CD4-positive, alpha-beta T cell (primary cell): ENCODE measurements around the gene TEX47. TPM values are rescaled to one million over a fixed set of nuclear protein-coding genes. Genes with fewer than 3 reads are reported as not detected.
A peak's percentile ranks its signal among the peaks of the same experiment; 100 is the strongest.

Source experiments
- ATAC-seq: fragments of 200-7000 bp; cut with Tn5 transposase; one replicate; pipeline ENCODE4 v1.10.0; 2022; ENCODE audit warnings: mild to moderate bottlenecking; ENCODE audit not compliant: poor library complexity
- CTCF ChIA-PET: fragments of 350-600 bp; sonication (Branson Sonifier 250); formaldehyde crosslinking; loops from one replicate; lab custom pipeline; 2021; ENCODE audit warnings: antibody characterized with exemption, inconsistent platforms; lab: Charles Lee
- POLR2A ChIA-PET: fragments of 350-600 bp; sonication (Branson Sonifier 250); formaldehyde crosslinking; loops from one replicate; lab custom pipeline; 2021; ENCODE audit warnings: antibody characterized with exemption, inconsistent platforms; lab: Charles Lee
- DNase-seq, 14 experiments: peaks; one replicate each; pipeline ENCODE4 v3.0.0-alpha.2; 2013 to 2020; ENCODE audit warnings: mixed read lengths in 2 of 14
- H3K27ac ChIP-seq, 2 donors: one replicate each; pipeline versions ENCODE4 v1.5.1 to v1.7.0; 2013; ENCODE audit warnings: low read length in 2 of 2, low read depth in 1 of 2, mild to moderate bottlenecking in 1 of 2
- H3K27me3 ChIP-seq, 2 experiments: 1 replicate in 1 of 2; 2 replicates in 1 of 2; pipeline versions ENCODE4 v1.6.1 to v1.7.0; 2013; ENCODE audit warnings: low read length in 2 of 2, control low read depth in 1 of 2, mild to moderate bottlenecking in 1 of 2, moderate library complexity in 1 of 2; ENCODE audit not compliant: insufficient read depth in 2 of 2, control insufficient read depth in 1 of 2
- H3K36me3 ChIP-seq: one replicate; pipeline ENCODE4 v1.6.1; 2013; ENCODE audit warnings: low read length, control low read depth; ENCODE audit not compliant: insufficient read depth
- H3K4me1 ChIP-seq: one replicate; pipeline ENCODE4 v1.6.1; 2013; ENCODE audit warnings: low read length, control low read depth; ENCODE audit not compliant: insufficient read depth
- H3K4me3 ChIP-seq: one replicate; pipeline ENCODE4 v1.5.1; 2013; ENCODE audit warnings: mild to moderate bottlenecking, low read length, moderate library complexity
- H3K9me3 ChIP-seq, 2 experiments: 1 replicate in 1 of 2; 2 replicates in 1 of 2; pipeline versions ENCODE4 v1.6.1 to v1.7.0; 2013; ENCODE audit warnings: low read length in 2 of 2, mild to moderate bottlenecking in 2 of 2, control low read depth in 1 of 2, moderate library complexity in 1 of 2; ENCODE audit not compliant: control insufficient read depth in 1 of 2, insufficient read depth in 1 of 2
- H3K27ac Mint-ChIP-seq: one replicate; pipeline ENCODE4 v1.8.0; 2020; ENCODE audit warnings: mixed read lengths
- H3K27me3 Mint-ChIP-seq: one replicate; pipeline ENCODE4 v1.8.0; 2021; ENCODE audit warnings: mixed read lengths
- H3K36me3 Mint-ChIP-seq: one replicate; pipeline ENCODE4 v1.8.0; 2021; ENCODE audit warnings: low read depth, mixed read lengths
- H3K4me1 Mint-ChIP-seq: one replicate; pipeline ENCODE4 v1.8.0; 2021; ENCODE audit warnings: low read depth, mixed read lengths
- H3K4me3 Mint-ChIP-seq: one replicate; pipeline ENCODE4 v1.8.0; 2020; ENCODE audit warnings: mild to moderate bottlenecking, mixed read lengths
- H3K9me3 Mint-ChIP-seq: one replicate; pipeline ENCODE4 v1.8.0; 2020; ENCODE audit warnings: mixed read lengths
- CTCF ChIP-seq: fragments of 200-600 bp; IDR thresholded peaks from one replicate; pipeline ENCODE4 v1.8.0; 2022; ENCODE audit warnings: antibody characterized with exemption, mild to moderate bottlenecking
- intact Hi-C, 2 experiments: fragments of 100-400 bp; cut with DNase I in 1 of 2; cut with micrococcal nuclease in 1 of 2; formaldehyde crosslinking; loops; one replicate each; pipeline versions ENCODE4 v1.15.1 to v1.9.0; 2023 to 2025; cut with DNase I, micrococcal nuclease
- total RNA-seq, 174 experiments: library from RNA in 2 of 174; stranded (reverse) in 2 of 174; gene quantifications; one replicate each; pipeline ENCODE4 v1.2.3 and lab custom pipeline; 2021 to 2026

TEX47 gene
- total RNA-seq, 2 experiments from 2014 or later = not detected

DNA sequence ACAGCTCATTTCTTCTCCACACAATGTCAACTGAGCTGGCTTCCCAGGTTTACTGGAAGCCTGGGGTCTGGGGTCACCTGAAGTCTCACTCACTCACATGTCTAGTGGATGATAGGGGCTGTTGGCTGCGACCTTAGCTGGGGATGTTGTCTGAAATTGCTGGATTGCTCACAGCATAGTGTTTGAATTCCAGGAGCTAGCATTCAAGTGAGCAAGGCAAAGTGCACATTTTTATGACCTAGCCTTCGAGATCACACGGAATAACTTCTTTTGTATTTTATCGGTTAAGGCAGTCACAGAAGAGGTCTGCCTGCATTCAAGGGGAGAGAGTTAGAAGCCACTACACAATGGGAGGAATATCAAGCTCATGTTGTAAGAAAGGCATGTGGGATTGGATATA is 3.6 kb downstream of the TEX47 start:
- POLR2A ChIA-PET = interaction anchor here (1.3 kb wide), 1 partner anchor 14 kb away, joined by 4 read pairs; no protein-coding TSS in a partner anchor

GRCh38 chr7:88789480-88790064 is 6.0 kb downstream of the TEX47 start:
- Mint-ChIP-seq H3K4me1 (no peaks in the 10 kb centered on the region), H3K36me3 (no peaks in the 10 kb centered on the region), H3K9me3 (no peaks in the 10 kb centered on the region), H3K27ac (no peak overlapping the region), H3K27me3 (no peaks in the 10 kb centered on the region), H3K4me3 (no peak overlapping the region)
- no peak for ATAC-seq
- Histone ChIP-seq H3K27ac (no peak overlapping the region), H3K27me3 (no peaks in the 10 kb centered on the region), H3K4me3 (no peak overlapping the region), H3K4me1 (no peaks in the 10 kb centered on the region), H3K36me3 (no peaks in the 10 kb centered on the region), H3K9me3 (no peaks in the 10 kb centered on the region)
- ChIA-PET CTCF (no interaction called here), POLR2A (no interaction called here)
- peak in 3 of 14 experiments; percentile 18 to 30 (median 27) for DNase-seq
- intact Hi-C loops = loop anchor here (1.0 to 5.0 kb wide), 3 partner anchors 833 to 1637 kb away; no protein-coding TSS in a partner anchor
- TF ChIP-seq CTCF = peak; percentile 57

More for the DNA sequence above, 3.6 kb downstream of the TEX47 start:
- H3K36me3 ChIP-seq = no peaks in the 10 kb centered on the region
- H3K27me3 ChIP-seq = no peaks in the 10 kb centered on the region
- Mint-ChIP-seq H3K36me3 (no peaks in the 10 kb centered on the region), H3K9me3 (no peaks in the 10 kb centered on the region), H3K4me1 (no peaks in the 10 kb centered on the region), H3K27ac (no peak overlapping the region), H3K27me3 (no peaks in the 10 kb centered on the region), H3K4me3 (no peak overlapping the region)
- H3K4me3 ChIP-seq = no peak overlapping the region
- CTCF ChIA-PET = interaction anchor here (1.7 kb wide), 1 partner anchor 10 kb away, joined by 4 read pairs; no protein-coding TSS in a partner anchor
- ATAC-seq (no peak), DNase-seq (no peak)
- intact Hi-C loops = loop anchor here in 1 of 2 experiments (2.0 to 5.0 kb wide), 2 partner anchors 830 to 1635 kb away; no protein-coding TSS in a partner anchor
- no peak for TF ChIP-seq CTCF
- no peaks in the 10 kb centered on the region for H3K9me3 ChIP-seq
- no peaks in the 10 kb centered on the region for H3K4me1 ChIP-seq
- H3K27ac ChIP-seq = no peak overlapping the region

- Histone ChIP-seq H3K27me3 (no peaks in the 10 kb centered on the region), H3K27ac (no peak overlapping the region), H3K9me3 (no peaks in the 10 kb centered on the region), H3K36me3 (no peaks in the 10 kb centered on the region), H3K4me1 (no peaks in the 10 kb centered on the region), H3K4me3 (no peak overlapping the region)
- ChIA-PET POLR2A (no interaction called here), CTCF (no interaction called here)
- no peak overlapping the region for H3K27ac Mint-ChIP-seq
- TF ChIP-seq CTCF = no peak
- DNase-seq = no peak
- no peaks in the 10 kb centered on the region for H3K27me3 Mint-ChIP-seq
- H3K4me3 Mint-ChIP-seq = no peak overlapping the region
- H3K36me3 Mint-ChIP-seq = no peaks in the 10 kb centered on the region
- no peaks in the 10 kb centered on the region for H3K9me3 Mint-ChIP-seq
- intact Hi-C loops = loop anchor here in 1 of 2 experiments (2.0 kb wide), 1 partner anchor 1639 kb away; no protein-coding TSS in a partner anchor
- no peaks in the 10 kb centered on the region for H3K4me1 Mint-ChIP-seq
- ATAC-seq = no peak
Measured at GRCh38 chr7:88787777-88788176, 7.8 kb downstream of the TEX47 start.
